Vagina (tissue), 2 donors: ENCODE measurements around the gene SLC29A3. TPM values are rescaled to one million over a fixed set of nuclear protein-coding genes. Genes with fewer than 3 reads are reported as not detected.

Experiments
- DNase-seq, 2 donors: peaks; one replicate each; pipeline ENCODE4 v3.0.0-alpha.2; 2017; ENCODE audit errors: extremely low spot score in 2 of 2
- H3K27ac ChIP-seq: fragments of 200-600 bp; sonication (generic); one replicate; pipeline ENCODE4 v1.5.1; 2019
- H3K27me3 ChIP-seq: fragments of 200-600 bp; sonication (generic); one replicate; pipeline ENCODE4 v1.5.1; 2019
- H3K36me3 ChIP-seq, 2 donors: fragments of 200-600 bp; sonication (generic); one replicate each; pipeline ENCODE4 v1.5.1; 2017 to 2019
- H3K4me1 ChIP-seq: fragments of 200-600 bp; sonication (generic); one replicate; pipeline ENCODE4 v1.5.1; 2019
- H3K4me3 ChIP-seq, 2 donors: fragments of 200-600 bp; sonication (generic); 1 replicate in 1 of 2; 2 replicates in 1 of 2; pipeline ENCODE4 v1.5.1; 2016 to 2019
- H3K9me3 ChIP-seq: fragments of 200-600 bp; sonication (generic); one replicate; pipeline ENCODE4 v1.5.1; 2019
- CTCF ChIP-seq, 3 experiments: fragments of 450-650 bp in 2 of 3; fragments of 200-600 bp in 1 of 3; sonication (generic) in 1 of 3; IDR thresholded peaks; one replicate each; pipeline ENCODE4 v1.5.1; 2017 to 2019; ENCODE audit warnings: antibody characterized with exemption in 3 of 3, mild to moderate bottlenecking in 2 of 3, moderate library complexity in 2 of 3
- POLR2A ChIP-seq, 2 donors: fragments of 450-650 bp; IDR thresholded peaks; one replicate each; pipeline ENCODE4 v1.6.1; 2017; ENCODE audit warnings: antibody characterized with exemption in 2 of 2, mild to moderate bottlenecking in 2 of 2, moderate library complexity in 2 of 2
- POLR2AphosphoS5 ChIP-seq, 2 donors: sonication (generic); formaldehyde crosslinking; IDR thresholded peaks; one replicate each; pipeline ENCODE4 v1.9.0; 2017; ENCODE audit warnings: antibody characterized with exemption in 2 of 2, mild to moderate bottlenecking in 2 of 2, low read depth in 1 of 2; ENCODE audit not compliant: insufficient read depth in 1 of 2
- intact Hi-C: fragments of 100-400 bp; cut with DNase I; formaldehyde crosslinking; loops from one replicate; pipeline ENCODE4 v1.15.1; 2023
- total RNA-seq: library from RNA; depleted of rRNA; stranded (reverse); fragments of >200 nt; gene quantifications from one replicate; pipeline ENCODE4 v1.2.3, GENCODE V29; 2016

SLC29A3 gene
- total RNA-seq, 1 donor from 2014 or later, result 7.6 TPM

- TF ChIP-seq CTCF (IDR thresholded peaks at IDR 0.05) (no peak), POLR2AphosphoS5 (IDR thresholded peaks at IDR 0.05; ENCODE audit: insufficient read depth in 1 of 2, low read depth in 1 of 2) (no peak), POLR2A (IDR thresholded peaks at IDR 0.05) (no peak)
- H3K27ac ChIP-seq, result peak overlapping the region; percentile 22
- no peak for DNase-seq
- H3K4me3 ChIP-seq, result no peak overlapping the region
- peaks cover 39% of the 10 kb centered on the region for H3K4me1 ChIP-seq
- no peaks in the 10 kb centered on the region for H3K9me3 ChIP-seq
- no peaks in the 10 kb centered on the region for H3K27me3 ChIP-seq
- intact Hi-C loops, result no loop called here
- no peaks in the 10 kb centered on the region for H3K36me3 ChIP-seq
These were observed 10.1 kb upstream of the SLC29A3 start for GRCh38 chr10:71308985-71309384.

GRCh38 chr10:71309919-71310318, 9.1 kb upstream of the SLC29A3 start:
- Histone ChIP-seq H3K36me3 (no peaks in the 10 kb centered on the region), H3K4me1 (peaks cover 47% of the 10 kb centered on the region), H3K4me3 (no peak overlapping the region), H3K27ac (no peak overlapping the region), H3K27me3 (no peaks in the 10 kb centered on the region), H3K9me3 (no peaks in the 10 kb centered on the region)
- DNase-seq, result no peak
- intact Hi-C loops, result loop anchor here (10.0 kb wide), 1 partner anchor 265 kb away; no protein-coding TSS in a partner anchor
- no peak for TF ChIP-seq POLR2AphosphoS5 (IDR thresholded peaks at IDR 0.05; ENCODE audit: insufficient read depth in 1 of 2, low read depth in 1 of 2)
- no peak for TF ChIP-seq POLR2A (IDR thresholded peaks at IDR 0.05)
- no peak for TF ChIP-seq CTCF (IDR thresholded peaks at IDR 0.05)

- TF ChIP-seq POLR2AphosphoS5 (IDR thresholded peaks at IDR 0.05; ENCODE audit: insufficient read depth in 1 of 2, low read depth in 1 of 2), result no peak
- TF ChIP-seq CTCF (IDR thresholded peaks at IDR 0.05), result no peak
- TF ChIP-seq POLR2A (IDR thresholded peaks at IDR 0.05), result no peak
- DNase-seq, result no peak
- Histone ChIP-seq H3K36me3 (no peaks in the 10 kb centered on the region), H3K27me3 (no peaks in the 10 kb centered on the region), H3K27ac (peak overlapping the region; percentile 81), H3K9me3 (no peaks in the 10 kb centered on the region), H3K4me3 (no peak overlapping the region), H3K4me1 (peaks cover 47% of the 10 kb centered on the region)
- intact Hi-C loops, result loop anchor here (10.0 kb wide), 1 partner anchor 263 kb away; no protein-coding TSS in a partner anchor
These were observed 6.8 kb upstream of the SLC29A3 start for GRCh38 chr10:71312220-71312619.

GRCh38 chr10:71312811-71313789, 6.0 kb upstream of the SLC29A3 start:
- peaks cover 38% of the 10 kb centered on the region for H3K4me1 ChIP-seq
- TF ChIP-seq POLR2A (IDR thresholded peaks at IDR 0.05) (no peak), POLR2AphosphoS5 (IDR thresholded peaks at IDR 0.05; ENCODE audit: insufficient read depth in 1 of 2, low read depth in 1 of 2) (peak; percentile 55 to 72), CTCF (IDR thresholded peaks at IDR 0.05) (no peak)
- no peaks in the 10 kb centered on the region for H3K9me3 ChIP-seq
- H3K4me3 ChIP-seq, result peak overlapping the region; percentile 16 to 17
- H3K27ac ChIP-seq, result peak overlapping the region; percentile 81
- DNase-seq, result peak in 1 of 2 donors; percentile 97
- intact Hi-C loops, result loop anchor here (10.0 kb wide), 1 partner anchor 262 kb away; no protein-coding TSS in a partner anchor
- no peaks in the 10 kb centered on the region for H3K36me3 ChIP-seq
- no peaks in the 10 kb centered on the region for H3K27me3 ChIP-seq
